Activated CD4-positive, alpha-beta T cell treated with anti-CD3 and anti-CD28 coated beads, Interleukin-2, amount 10 ng/mL, durations not matched to agents 7 days and 5 days (primary cell): ENCODE measurements around the gene CLCA1. TPM values are rescaled to one million over a fixed set of nuclear protein-coding genes. Genes with fewer than 3 reads are reported as not detected.

Experiments
- CTCF ChIA-PET: fragments of 350-600 bp; sonication (Branson Sonifier 250); formaldehyde crosslinking; loops from one replicate; lab custom pipeline; 2021; ENCODE audit warnings: antibody characterized with exemption; lab: Charles Lee
- POLR2A ChIA-PET: fragments of 350-600 bp; sonication (Branson Sonifier 250); formaldehyde crosslinking; loops from one replicate; lab custom pipeline; 2021; ENCODE audit warnings: antibody characterized with exemption; lab: Charles Lee
- DNase-seq: peaks from one replicate; pipeline ENCODE4 v3.0.0-alpha.2; 2020
- H3K27ac Mint-ChIP-seq: one replicate; pipeline ENCODE4 v1.8.0; 2021; ENCODE audit warnings: mild to moderate bottlenecking, moderate library complexity, mixed read lengths
- H3K27me3 Mint-ChIP-seq: one replicate; pipeline ENCODE4 v1.8.0; 2021; ENCODE audit warnings: mixed read lengths
- H3K36me3 Mint-ChIP-seq: one replicate; pipeline ENCODE4 v1.8.0; 2021; ENCODE audit warnings: low read depth, mixed read lengths
- H3K4me1 Mint-ChIP-seq: one replicate; pipeline ENCODE4 v1.8.0; 2021; ENCODE audit warnings: mixed read lengths
- H3K4me3 Mint-ChIP-seq: one replicate; pipeline ENCODE4 v1.8.0; 2021; ENCODE audit warnings: mild to moderate bottlenecking, moderate library complexity, mixed read lengths
- H3K9me3 Mint-ChIP-seq: one replicate; pipeline ENCODE4 v1.8.0; 2021; ENCODE audit warnings: mixed read lengths
- total RNA-seq, 2 experiments: library from RNA; stranded (reverse); gene quantifications; one replicate each; pipeline ENCODE4 v1.2.3, GENCODE V29; 2021

Gene CLCA1
- total RNA-seq, 2 experiments from 2014 or later: not detected

DNA sequence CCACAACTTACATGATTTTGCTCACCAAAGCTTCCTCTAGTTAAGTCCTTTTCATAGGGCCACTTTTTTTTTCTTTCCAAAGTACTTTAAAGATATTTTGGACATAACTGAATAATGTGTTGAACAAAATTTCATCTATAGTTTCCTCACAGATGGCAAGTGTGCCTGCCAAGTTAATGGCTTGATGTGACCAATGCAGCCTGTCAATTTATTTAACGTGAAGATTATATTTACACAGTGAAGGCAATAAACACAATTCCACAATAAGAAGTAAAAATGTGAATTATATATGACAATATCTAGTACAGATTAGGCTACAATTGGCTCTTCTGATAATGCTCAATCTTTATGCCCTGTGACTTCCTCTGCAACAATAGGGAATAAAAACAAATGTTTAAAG is 26.7 kb upstream of the CLCA1 start:
- Mint-ChIP-seq H3K27ac (no peak overlapping the region), H3K27me3 (peaks cover 9% of the 10 kb centered on the region), H3K4me3 (no peak overlapping the region), H3K9me3 (no peaks in the 10 kb centered on the region), H3K36me3 (no peaks in the 10 kb centered on the region), H3K4me1 (peaks cover 10% of the 10 kb centered on the region)
- CTCF ChIA-PET: no interaction called here
- no peak for DNase-seq
- POLR2A ChIA-PET: no interaction called here

DNA sequence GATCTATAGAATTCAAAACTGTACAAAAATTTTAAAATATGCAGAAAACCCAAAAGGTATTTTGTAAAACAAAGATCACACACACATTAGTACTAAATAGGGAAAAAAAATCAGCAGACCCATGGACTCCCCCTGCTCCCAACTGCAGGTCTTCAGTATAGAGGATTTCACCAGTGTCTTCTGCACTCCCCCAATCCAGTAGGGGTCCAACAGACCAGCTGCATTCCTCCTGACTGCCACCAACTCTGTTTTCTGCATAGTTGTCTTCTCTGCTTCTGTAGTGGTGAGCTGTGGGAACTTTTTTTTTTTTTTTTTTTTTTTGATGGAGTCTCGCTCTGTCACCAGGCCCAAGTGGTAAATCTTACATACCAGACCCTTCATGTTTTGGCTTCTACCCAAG is 22.8 kb upstream of the CLCA1 start:
- Mint-ChIP-seq H3K9me3 (no peaks in the 10 kb centered on the region), H3K27ac (no peak overlapping the region), H3K36me3 (no peaks in the 10 kb centered on the region), H3K4me3 (no peak overlapping the region), H3K4me1 (peaks cover 10% of the 10 kb centered on the region), H3K27me3 (no peaks in the 10 kb centered on the region)
- POLR2A ChIA-PET: no interaction called here
- no peak for DNase-seq
- CTCF ChIA-PET: no interaction called here

GRCh38 chr1:86447198-86447790 is 21.4 kb upstream of the CLCA1 start:
- no peaks in the 10 kb centered on the region for H3K4me1 Mint-ChIP-seq
- no peak for DNase-seq
- ChIA-PET CTCF (no interaction called here), POLR2A (no interaction called here)
- no peaks in the 10 kb centered on the region for H3K36me3 Mint-ChIP-seq
- H3K4me3 Mint-ChIP-seq: no peak overlapping the region
- no peak overlapping the region for H3K27ac Mint-ChIP-seq
- H3K27me3 Mint-ChIP-seq: no peaks in the 10 kb centered on the region
- H3K9me3 Mint-ChIP-seq: no peaks in the 10 kb centered on the region

- ChIA-PET CTCF (no interaction called here), POLR2A (no interaction called here)
- H3K27me3 Mint-ChIP-seq: no peaks in the 10 kb centered on the region
- no peaks in the 10 kb centered on the region for H3K4me1 Mint-ChIP-seq
- no peak for DNase-seq
- no peak overlapping the region for H3K27ac Mint-ChIP-seq
- H3K36me3 Mint-ChIP-seq: no peaks in the 10 kb centered on the region
- H3K4me3 Mint-ChIP-seq: no peak overlapping the region
- H3K9me3 Mint-ChIP-seq: no peaks in the 10 kb centered on the region
These were observed 20.1 kb upstream of the CLCA1 start for GRCh38 chr1:86448670-86449069.

DNA sequence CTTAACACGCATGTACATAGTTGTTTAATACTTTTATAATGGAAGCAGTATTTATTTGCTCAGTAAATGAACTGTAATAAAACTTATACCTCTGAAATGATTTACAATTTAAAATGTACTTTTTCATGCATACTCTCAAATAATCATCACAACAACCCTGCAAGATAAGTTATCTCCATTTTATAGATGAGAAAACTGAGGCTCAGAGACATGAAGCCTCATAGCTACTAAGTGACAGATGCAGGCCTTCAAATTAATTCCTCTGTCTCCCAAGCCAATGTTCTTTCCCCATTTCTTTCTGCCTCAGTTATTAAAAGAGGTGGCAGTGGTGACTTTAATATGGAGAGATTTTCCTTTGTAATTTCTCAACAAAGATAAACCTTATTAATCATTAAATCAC is 19.6 kb upstream of the CLCA1 start:
- H3K27ac Mint-ChIP-seq: no peak overlapping the region
- H3K36me3 Mint-ChIP-seq: no peaks in the 10 kb centered on the region
- ChIA-PET POLR2A (no interaction called here), CTCF (no interaction called here)
- no peak for DNase-seq
- H3K9me3 Mint-ChIP-seq: no peaks in the 10 kb centered on the region
- H3K4me3 Mint-ChIP-seq: no peak overlapping the region
- H3K27me3 Mint-ChIP-seq: no peaks in the 10 kb centered on the region
- no peaks in the 10 kb centered on the region for H3K4me1 Mint-ChIP-seq

DNA sequence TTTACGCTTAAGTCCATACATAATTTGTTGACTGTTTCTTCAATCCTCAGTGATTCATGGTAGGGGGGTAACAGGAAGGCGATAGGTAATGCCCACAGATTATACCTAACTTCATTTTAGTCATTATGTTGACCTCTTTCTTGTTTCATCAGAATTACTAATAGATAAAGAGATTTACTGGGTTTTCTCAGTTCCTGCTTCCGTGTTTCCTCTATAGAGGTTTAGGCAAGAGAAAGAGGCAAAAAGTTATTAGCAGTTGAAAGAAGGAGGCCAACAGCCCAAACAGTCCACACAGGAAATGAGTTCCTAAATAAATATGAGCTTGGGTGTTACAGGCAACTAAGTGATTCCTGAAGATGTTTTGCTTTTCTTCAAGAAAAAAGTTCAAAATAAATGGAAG is 17.9 kb upstream of the CLCA1 start:
- H3K4me1 Mint-ChIP-seq: no peaks in the 10 kb centered on the region
- POLR2A ChIA-PET: interaction anchor here (0.5 kb wide), 1 partner anchor 824 kb away, joined by 3 read pairs; no protein-coding TSS in a partner anchor
- H3K27me3 Mint-ChIP-seq: no peaks in the 10 kb centered on the region
- no peaks in the 10 kb centered on the region for H3K9me3 Mint-ChIP-seq
- CTCF ChIA-PET: no interaction called here
- no peaks in the 10 kb centered on the region for H3K36me3 Mint-ChIP-seq
- H3K27ac Mint-ChIP-seq: no peak overlapping the region
- H3K4me3 Mint-ChIP-seq: no peak overlapping the region
- no peak for DNase-seq

DNA sequence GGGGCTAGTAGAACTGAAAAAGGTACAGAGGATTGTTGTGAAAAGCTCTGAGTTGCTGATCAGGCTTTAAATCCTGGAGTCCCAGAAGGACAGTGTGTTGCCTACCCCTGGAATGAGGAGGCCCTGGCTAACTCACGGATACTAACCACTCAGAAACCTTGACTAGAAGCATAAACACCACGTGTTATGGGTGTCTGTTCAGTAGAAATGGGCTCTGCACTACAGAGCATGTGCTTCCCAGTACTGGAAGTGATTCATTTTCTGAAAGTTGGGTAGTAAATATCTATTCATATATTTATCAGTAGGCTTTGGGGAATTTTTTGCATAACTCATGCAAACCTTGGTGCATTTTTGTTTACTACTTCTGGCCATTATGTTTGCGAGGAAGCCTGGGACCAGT is 15.1 kb upstream of the CLCA1 start:
- Mint-ChIP-seq H3K4me1 (no peaks in the 10 kb centered on the region), H3K9me3 (no peaks in the 10 kb centered on the region), H3K27ac (no peak overlapping the region), H3K36me3 (no peaks in the 10 kb centered on the region), H3K4me3 (no peak overlapping the region), H3K27me3 (no peaks in the 10 kb centered on the region)
- CTCF ChIA-PET: no interaction called here
- DNase-seq: no peak
- POLR2A ChIA-PET: no interaction called here

- H3K4me1 Mint-ChIP-seq: no peaks in the 10 kb centered on the region
- DNase-seq: no peak
- no peak overlapping the region for H3K4me3 Mint-ChIP-seq
- no peaks in the 10 kb centered on the region for H3K9me3 Mint-ChIP-seq
- no peaks in the 10 kb centered on the region for H3K27me3 Mint-ChIP-seq
- no peak overlapping the region for H3K27ac Mint-ChIP-seq
- ChIA-PET CTCF (interaction anchor here (0.6 kb wide), 1 partner anchor 940 kb away, joined by 5 read pairs; no protein-coding TSS in a partner anchor), POLR2A (no interaction called here)
- H3K36me3 Mint-ChIP-seq: no peaks in the 10 kb centered on the region
These were observed 13.7 kb upstream of the CLCA1 start for GRCh38 chr1:86455073-86455472.

- Mint-ChIP-seq H3K36me3 (no peaks in the 10 kb centered on the region), H3K27me3 (peaks cover 4% of the 10 kb centered on the region)
- CTCF ChIA-PET: interaction anchor here (1.4 kb wide), 1 partner anchor 243 kb away, joined by 4 read pairs; the partner anchor contains the start of gene SH3GLB1
These were observed 7.7 kb upstream of the CLCA1 start for GRCh38 chr1:86460998-86461397.

GRCh38 chr1:86461482-86461881 is 7.2 kb upstream of the CLCA1 start:
- Mint-ChIP-seq H3K4me1 (no peaks in the 10 kb centered on the region), H3K27ac (no peak overlapping the region), H3K4me3 (no peak overlapping the region), H3K27me3 (peaks cover 7% of the 10 kb centered on the region), H3K36me3 (no peaks in the 10 kb centered on the region), H3K9me3 (no peaks in the 10 kb centered on the region)
- ChIA-PET POLR2A (no interaction called here), CTCF (no interaction called here)
- no peak for DNase-seq

More at GRCh38 chr1:86460998-86461397, 7.7 kb upstream of the CLCA1 start:
- no peak overlapping the region for H3K27ac Mint-ChIP-seq
- DNase-seq: no peak
- no peaks in the 10 kb centered on the region for H3K9me3 Mint-ChIP-seq
- no peak overlapping the region for H3K4me3 Mint-ChIP-seq
- POLR2A ChIA-PET: no interaction called here
- no peaks in the 10 kb centered on the region for H3K4me1 Mint-ChIP-seq

- H3K4me1 Mint-ChIP-seq: no peaks in the 10 kb centered on the region
- CTCF ChIA-PET: no interaction called here
- no peak overlapping the region for H3K27ac Mint-ChIP-seq
- H3K4me3 Mint-ChIP-seq: no peak overlapping the region
- no peak for DNase-seq
- no peaks in the 10 kb centered on the region for H3K36me3 Mint-ChIP-seq
- POLR2A ChIA-PET: no interaction called here
- H3K9me3 Mint-ChIP-seq: no peaks in the 10 kb centered on the region
- H3K27me3 Mint-ChIP-seq: peaks cover 7% of the 10 kb centered on the region
These were observed 3.9 kb upstream of the CLCA1 start for GRCh38 chr1:86464819-86465218.

DNA sequence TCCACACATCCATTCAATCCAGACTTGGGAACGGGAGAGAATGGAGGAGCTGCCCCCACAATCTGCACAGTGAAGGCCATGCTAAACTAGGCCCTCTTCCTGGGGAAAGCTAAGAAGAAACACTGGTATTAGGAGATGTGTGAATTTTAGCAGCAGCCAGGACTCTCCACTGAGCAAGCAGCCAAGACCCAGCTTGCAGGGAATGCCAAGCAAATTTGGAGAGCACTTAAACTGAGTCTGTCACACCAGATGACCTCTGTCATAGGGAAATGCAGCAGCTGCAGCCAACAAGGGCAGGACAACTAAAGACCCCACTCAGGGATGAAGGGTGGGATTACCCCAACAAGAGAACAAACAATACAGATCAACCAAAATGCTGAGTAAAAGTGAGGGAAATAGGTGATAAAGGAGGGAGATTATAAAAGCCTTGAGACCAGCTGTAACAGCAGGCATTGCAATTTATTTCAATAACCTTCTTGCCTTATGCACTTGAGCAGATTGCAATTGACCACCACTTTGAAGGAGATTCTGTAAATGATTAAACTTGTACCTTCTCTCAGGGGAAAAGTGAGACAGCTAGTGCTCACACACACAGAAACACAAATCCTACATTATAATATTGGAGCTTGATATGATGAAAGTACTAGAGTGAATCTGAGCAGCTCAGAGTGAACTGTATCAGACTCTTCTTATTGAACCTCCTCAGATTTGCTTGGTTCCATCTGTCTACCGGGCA is 2.5 kb upstream of the CLCA1 start:
- no peak for DNase-seq
- peaks cover 10% of the 10 kb centered on the region for H3K27me3 Mint-ChIP-seq
- H3K36me3 Mint-ChIP-seq: no peaks in the 10 kb centered on the region
- H3K9me3 Mint-ChIP-seq: no peaks in the 10 kb centered on the region
- no peaks in the 10 kb centered on the region for H3K4me1 Mint-ChIP-seq
- CTCF ChIA-PET: interaction anchor here (0.7 kb wide), 1 partner anchor 9 kb away, joined by 3 read pairs; no protein-coding TSS in a partner anchor
- H3K27ac Mint-ChIP-seq: no peak overlapping the region
- H3K4me3 Mint-ChIP-seq: no peak overlapping the region
- POLR2A ChIA-PET: no interaction called here

DNA sequence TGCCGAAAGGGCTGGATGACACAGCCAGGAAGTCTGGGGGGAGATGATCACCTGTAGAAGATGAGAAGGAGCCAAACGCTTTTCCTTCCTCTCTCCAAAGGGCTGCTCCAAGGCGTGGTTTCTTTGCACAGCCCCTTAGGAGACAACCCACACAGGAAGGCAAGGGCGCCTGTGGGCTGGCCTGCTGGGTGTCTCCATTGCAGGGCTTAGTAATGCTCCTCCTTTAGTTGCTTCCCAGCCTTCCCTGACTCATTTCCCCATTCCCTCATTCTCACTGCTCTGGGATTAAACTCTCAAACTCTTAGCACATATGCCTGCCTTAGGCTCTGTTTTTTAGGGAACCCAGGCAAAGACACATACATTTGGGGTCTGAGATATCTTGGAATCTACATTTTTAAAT is 1.7 kb upstream of the CLCA1 start:
- POLR2A ChIA-PET: no interaction called here
- CTCF ChIA-PET: no interaction called here

More for the DNA sequence above, 1.7 kb upstream of the CLCA1 start:
- Mint-ChIP-seq H3K36me3 (no peaks in the 10 kb centered on the region), H3K9me3 (no peaks in the 10 kb centered on the region), H3K27me3 (peaks cover 11% of the 10 kb centered on the region), H3K27ac (no peak overlapping the region), H3K4me3 (no peak overlapping the region), H3K4me1 (no peaks in the 10 kb centered on the region)
- DNase-seq: no peak
